Heart left ventricle (tissue), 13 donors: ENCODE measurements around the gene ZNF648.

Experiments used
- POLR2A ChIP-seq, 2 donors: fragments of 450-650 bp; IDR thresholded peaks; one replicate each; pipeline ENCODE4 v1.6.1; 2017; ENCODE audit warnings: antibody characterized with exemption in 2 of 2, mild to moderate bottlenecking in 2 of 2, moderate library complexity in 2 of 2
- TF ChIP-seq, protein P1 (sequence below), 12 donors: fragments of 200-600 bp; sonication (generic) in 4 of 12; IDR thresholded peaks; one replicate each; pipeline versions ENCODE4 v1.5.0 to v1.8.0; 2018 to 2022; ENCODE audit warnings: antibody characterized with exemption in 12 of 12, mild to moderate bottlenecking in 5 of 12
- donor health status: ischemic (EF 13 %, LVEDD 7.1; RV severe dilation, severe dysfunction).
- donor health status: DM: no; HTN: yes; CAD: no.
- donor health status: DM: no; HTN: no; CAD: no.
- donor health status: ischemic (EF 25% LVEDD 6.9; RV normal size, moderate dysfunction).
- donor health status: ischemic (EF 25% LVEDD 5.7; RV mildly dilated, moderate dysfunction).
- donor health status: ischemic (EF 35%, LVEDD 5.7; RV mildly dilated, moderate dysfunction).
- donor health status: nonischemic (EF 11% LVEDD 7.7; RV severe dilation, severe dysfunction).
- donor health status: DM: yes; HTN: yes; CAD: no.
- donor health status: PGD.
- donor health status: ischemic (EF 29% LVEDD 5.4; RV normal size, mild dysfunction).
- donor health status: nonischemic (EF 23%, LVEDD 6.1; RV moderate dilation, normal function).

DNA sequence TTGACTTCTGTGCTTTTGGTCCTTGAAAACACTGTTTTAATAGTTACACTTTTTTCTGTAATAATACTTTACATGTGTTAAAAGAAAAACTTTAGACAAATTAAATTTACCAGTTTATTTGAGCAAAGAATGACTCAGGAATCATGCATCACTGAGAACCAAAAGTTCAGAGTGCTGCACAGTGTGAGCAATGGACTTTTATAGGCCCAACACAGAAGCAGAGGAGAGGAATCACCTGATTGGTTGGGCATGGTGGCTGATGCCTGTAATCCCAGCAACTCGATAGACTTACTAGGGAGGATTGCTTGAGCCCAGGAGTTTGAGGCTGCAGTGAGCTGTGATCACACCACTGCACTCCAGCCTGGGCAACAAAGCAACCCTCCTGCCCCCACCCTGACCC lies 29.3 kb downstream of the ZNF648 start:
- TF ChIP-seq, protein P1, sequence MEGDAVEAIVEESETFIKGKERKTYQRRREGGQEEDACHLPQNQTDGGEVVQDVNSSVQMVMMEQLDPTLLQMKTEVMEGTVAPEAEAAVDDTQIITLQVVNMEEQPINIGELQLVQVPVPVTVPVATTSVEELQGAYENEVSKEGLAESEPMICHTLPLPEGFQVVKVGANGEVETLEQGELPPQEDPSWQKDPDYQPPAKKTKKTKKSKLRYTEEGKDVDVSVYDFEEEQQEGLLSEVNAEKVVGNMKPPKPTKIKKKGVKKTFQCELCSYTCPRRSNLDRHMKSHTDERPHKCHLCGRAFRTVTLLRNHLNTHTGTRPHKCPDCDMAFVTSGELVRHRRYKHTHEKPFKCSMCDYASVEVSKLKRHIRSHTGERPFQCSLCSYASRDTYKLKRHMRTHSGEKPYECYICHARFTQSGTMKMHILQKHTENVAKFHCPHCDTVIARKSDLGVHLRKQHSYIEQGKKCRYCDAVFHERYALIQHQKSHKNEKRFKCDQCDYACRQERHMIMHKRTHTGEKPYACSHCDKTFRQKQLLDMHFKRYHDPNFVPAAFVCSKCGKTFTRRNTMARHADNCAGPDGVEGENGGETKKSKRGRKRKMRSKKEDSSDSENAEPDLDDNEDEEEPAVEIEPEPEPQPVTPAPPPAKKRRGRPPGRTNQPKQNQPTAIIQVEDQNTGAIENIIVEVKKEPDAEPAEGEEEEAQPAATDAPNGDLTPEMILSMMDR (IDR thresholded peaks at IDR 0.05) = no peak
- TF ChIP-seq POLR2A (IDR thresholded peaks at IDR 0.05) = no peak
